Right renal cortex interstitium (tissue), 3 donors: ENCODE measurements around the gene DNAH17. TPM values are rescaled to one million over a fixed set of nuclear protein-coding genes. Genes with fewer than 3 reads are reported as not detected.
"Not testable (repeated sequence)": the region's sequence is repeated elsewhere in the genome, so short reads cannot be mapped to it uniquely, and the experiment has no call there.

Source experiments
- DNase-seq, 3 donors: peaks; one replicate each; pipeline ENCODE4 v3.0.0-alpha.2; 2013; ENCODE audit warnings: low read depth in 3 of 3, low spot score in 2 of 3
- polyA plus RNA-seq, 3 donors: library from polyadenylated mRNA; unstranded; fragments of 120-200 nt; gene quantifications; one replicate each; pipeline ENCODE4 v1.2.1, GENCODE V29; 2013; ENCODE audit not compliant: insufficient read length in 3 of 3

Gene DNAH17
- polyA plus RNA-seq, 3 donors: 1.5 to 1.7 (median 1.7) TPM

GRCh38 chr17:78484271-78485246 lies 92.6 kb downstream of the DNAH17 start:
- no peak for DNase-seq

- no peak for DNase-seq
These were observed 97.8 kb downstream of the DNAH17 start for GRCh38 chr17:78479369-78479768.

- DNase-seq: no peak
These were observed 98.4 kb downstream of the DNAH17 start for GRCh38 chr17:78478757-78479297.

GRCh38 chr17:78477913-78478756 lies 99.1 kb downstream of the DNAH17 start:
- DNase-seq: no peak

- DNase-seq: no peak
These were observed 100.2 kb downstream of the DNAH17 start for GRCh38 chr17:78476973-78477372.

GRCh38 chr17:78476149-78476548 lies 101.0 kb downstream of the DNAH17 start:
- DNase-seq: no peak

- DNase-seq: no peak
These were observed 102.0 kb downstream of the DNAH17 start for GRCh38 chr17:78475211-78475610.

- DNase-seq: no peak
These were observed 102.5 kb downstream of the DNAH17 start for GRCh38 chr17:78474614-78475146.

- DNase-seq: no peak
These were observed 103.1 kb downstream of the DNAH17 start for GRCh38 chr17:78473951-78474613.

- no peak for DNase-seq
These were observed 104.9 kb downstream of the DNAH17 start for GRCh38 chr17:78472035-78472905.

GRCh38 chr17:78471635-78472034 lies 105.6 kb downstream of the DNAH17 start:
- no peak for DNase-seq

GRCh38 chr17:78469443-78469842 lies 107.8 kb downstream of the DNAH17 start:
- no peak for DNase-seq

GRCh38 chr17:78468366-78468765 lies 108.8 kb downstream of the DNAH17 start:
- no peak for DNase-seq

GRCh38 chr17:78466786-78467715 lies 110.1 kb downstream of the DNAH17 start:
- no peak for DNase-seq

GRCh38 chr17:78466109-78466785 lies 110.9 kb downstream of the DNAH17 start:
- DNase-seq: not testable (repeated sequence)

GRCh38 chr17:78462148-78462547 lies 115.0 kb downstream of the DNAH17 start:
- DNase-seq: no peak

- no peak for DNase-seq
These were observed 115.5 kb downstream of the DNAH17 start for GRCh38 chr17:78461799-78462053.
